ENCODE results near the gene CTSF. TPM values are rescaled to one million over a fixed set of nuclear protein-coding genes. Genes with fewer than 3 reads are reported as not detected.
"Not testable (repeated sequence)": the region's sequence is repeated elsewhere in the genome, so short reads cannot be mapped to it uniquely, and the experiment has no call there.

The CTSF gene
- total RNA-seq (2014; rRNA removed) = 25.1 and 28.9 TPM in 2 replicates
- polyA plus RNA-seq (2012) = 14.7 TPM

- DNase-seq (ENCODE audit: low read depth) = peak; percentile 75
These were observed at the start of gene CTSF for GRCh38 chr11:66568124-66568916. Gene CTSF (minus strand): TSS chr11:66568606. CDS start chr11:66568486, 120 bp downstream.

- peak; percentile 56 for DNase-seq (ENCODE audit: low read depth)
These were observed 48.9 kb upstream of the CTSF start for GRCh38 chr11:66617155-66617834.

GRCh38 chr11:66616379-66617154 lies 48.2 kb upstream of the CTSF start, which contains the start of gene RBM14:
Gene RBM14 (plus strand): TSS chr11:66616630. CDS start chr11:66616721, 91 bp downstream.
- DNase-seq (ENCODE audit: low read depth) = peak; percentile 99

- no peak for DNase-seq (ENCODE audit: low read depth)
These were observed 45.7 kb upstream of the CTSF start for GRCh38 chr11:66614073-66614472.

- DNase-seq (ENCODE audit: low read depth) = no peak
These were observed 44.1 kb upstream of the CTSF start for GRCh38 chr11:66612458-66612857.

- no peak for DNase-seq (ENCODE audit: low read depth)
These were observed 41.6 kb upstream of the CTSF start for GRCh38 chr11:66609721-66610617.

- DNase-seq (ENCODE audit: low read depth) = peak; percentile 39
These were observed 38.9 kb upstream of the CTSF start for GRCh38 chr11:66607126-66607834.

GRCh38 chr11:66606608-66607007 lies 38.2 kb upstream of the CTSF start:
- not testable (repeated sequence) for DNase-seq (ENCODE audit: low read depth)

- DNase-seq (ENCODE audit: low read depth) = no peak
These were observed 35.7 kb upstream of the CTSF start for GRCh38 chr11:66604155-66604554.

- no peak for DNase-seq (ENCODE audit: low read depth)
These were observed 34.7 kb upstream of the CTSF start for GRCh38 chr11:66603072-66603471.

- no peak for DNase-seq (ENCODE audit: low read depth)
These were observed 32.3 kb upstream of the CTSF start for GRCh38 chr11:66600631-66601233.

- no peak for DNase-seq (ENCODE audit: low read depth)
These were observed 31.8 kb upstream of the CTSF start for GRCh38 chr11:66600219-66600618.

- no peak for DNase-seq (ENCODE audit: low read depth)
These were observed 30.6 kb upstream of the CTSF start for GRCh38 chr11:66598993-66599392.

GRCh38 chr11:66595245-66595904 lies 27.0 kb upstream of the CTSF start:
- DNase-seq (ENCODE audit: low read depth) = no peak

GRCh38 chr11:66593650-66594049 lies 25.2 kb upstream of the CTSF start:
- DNase-seq (ENCODE audit: low read depth) = no peak

- DNase-seq (ENCODE audit: low read depth) = no peak
These were observed 24.9 kb upstream of the CTSF start for GRCh38 chr11:66593303-66593635.

GRCh38 chr11:66592457-66593302 lies 24.3 kb upstream of the CTSF start, which contains the start of the genes CCDC87 and CCS:
Gene CCDC87 (minus strand): TSS chr11:66593063. CDS start chr11:66593015, 48 bp downstream.
Gene CCS (plus strand): TSS chr11:66593185. CDS start chr11:66593262, 77 bp downstream.
- DNase-seq (ENCODE audit: low read depth) = peak; percentile 90

GRCh38 chr11:66591175-66591574 lies 22.8 kb upstream of the CTSF start:
- no peak for DNase-seq (ENCODE audit: low read depth)

Measured in LHCN-M2 (cell line).